GM19240 (cell line): Measurements from ENCODE around the gene ACAA2.

Source experiments
- DNase-seq: peaks from one replicate; pipeline ENCODE4 v3.0.0; 2011; ENCODE audit warnings: low spot score; ENCODE audit not compliant: insufficient read length

Gene ACAA2

GRCh38 chr18:49813319-49814146 lies at the start of gene ACAA2:
Gene ACAA2 (minus strand): TSS chr18:49813533. CDS start chr18:49813484, 49 bp downstream.
- DNase-seq = peak; percentile 46

DNA sequence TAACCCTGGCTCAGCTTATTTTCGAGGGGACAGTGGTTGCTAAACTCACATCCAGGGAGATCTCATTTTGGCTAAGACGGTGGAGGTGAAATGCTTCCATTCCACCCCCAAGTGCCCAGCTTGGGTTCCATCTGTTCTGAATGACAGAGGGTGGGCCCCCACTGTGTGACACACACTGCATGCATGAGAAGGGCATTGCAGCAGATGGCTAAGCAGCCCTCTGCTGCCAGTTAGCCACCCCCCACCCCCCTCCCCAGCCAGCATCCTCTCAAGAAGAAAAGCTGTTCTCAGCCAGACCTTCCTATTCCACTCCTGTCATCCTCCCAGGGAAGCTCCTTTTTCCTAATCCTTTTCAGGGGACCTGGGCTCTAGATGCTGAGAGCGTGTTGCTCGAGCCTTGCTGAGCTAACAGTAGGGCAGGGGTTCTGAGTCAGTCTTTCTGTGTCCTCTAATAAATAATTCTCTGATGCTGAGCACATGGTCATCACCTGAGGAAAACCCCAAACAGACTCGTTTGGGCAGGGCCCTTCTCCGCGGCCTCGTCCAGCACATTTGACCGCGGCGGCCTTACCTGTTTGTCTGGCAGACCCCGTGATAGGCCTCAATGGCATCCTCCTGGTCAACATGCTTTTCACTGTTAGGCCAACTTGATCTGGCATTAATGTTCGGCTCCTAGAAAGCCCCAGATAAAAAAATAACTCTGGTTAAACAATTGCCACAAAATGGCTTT lies 49.5 kb upstream of the ACAA2 start:
- no peak for DNase-seq

DNA sequence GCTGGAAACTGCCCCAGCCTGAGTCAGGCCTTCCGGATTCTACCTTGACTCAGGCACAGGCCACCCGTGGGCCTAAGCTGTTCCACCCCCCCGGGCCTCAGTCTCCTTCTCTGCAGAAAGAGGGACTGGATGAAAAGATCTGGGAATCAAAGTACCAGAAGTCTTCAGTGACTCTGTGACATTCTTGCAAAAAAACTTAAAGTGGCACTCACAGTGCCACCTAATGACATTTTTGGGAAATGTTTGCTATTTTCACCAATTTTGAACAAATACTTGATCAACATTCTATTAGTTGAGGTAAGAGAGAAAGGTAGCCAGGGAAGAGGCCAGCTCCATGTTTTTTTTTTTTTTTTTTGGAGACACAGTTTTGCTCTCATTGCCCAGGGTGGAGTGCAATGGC lies 48.3 kb upstream of the ACAA2 start:
- no peak for DNase-seq

- DNase-seq = no peak
These were observed 46.4 kb upstream of the ACAA2 start for GRCh38 chr18:49859725-49860124.

DNA sequence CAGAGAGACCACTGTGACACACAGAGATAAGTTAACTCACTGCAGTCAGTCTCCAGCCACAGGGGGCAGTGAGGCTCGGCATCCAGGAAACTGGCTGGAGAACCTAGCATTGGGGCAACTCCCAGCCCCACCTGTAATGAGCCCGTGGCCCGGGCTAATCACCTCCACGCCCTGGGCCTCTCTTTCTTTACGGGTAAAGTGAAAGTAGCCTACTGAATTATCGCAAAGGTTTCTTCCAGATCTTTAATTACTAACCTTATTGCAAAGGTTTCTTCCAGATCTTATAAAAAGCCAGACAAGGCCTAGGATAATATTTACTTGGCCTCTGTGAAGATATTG lies 45.7 kb upstream of the ACAA2 start:
- no peak for DNase-seq

- DNase-seq = peak; percentile 31
These were observed 45.1 kb upstream of the ACAA2 start for GRCh38 chr18:49858309-49859020.

DNA sequence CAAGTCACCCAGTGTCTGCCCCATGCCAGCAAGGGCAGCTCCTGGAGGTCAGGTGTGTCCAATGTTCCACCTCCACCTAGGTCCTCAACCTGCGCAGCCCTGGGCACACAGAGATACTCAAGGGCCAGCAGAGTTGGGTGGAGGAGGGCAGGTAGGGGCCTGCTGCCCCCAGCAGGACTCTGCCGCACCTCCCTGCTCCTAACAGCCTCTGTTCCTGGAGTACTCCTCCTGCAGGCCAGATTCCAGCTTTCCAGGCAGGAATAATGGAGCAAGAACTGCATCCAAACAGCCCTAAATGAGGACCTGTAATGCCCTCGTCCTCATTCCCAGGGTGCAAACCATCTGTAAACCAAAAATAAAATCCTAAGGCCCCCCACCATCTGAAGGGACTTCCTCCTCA lies 44.4 kb upstream of the ACAA2 start:
- no peak for DNase-seq

- DNase-seq = no peak
These were observed 43.2 kb upstream of the ACAA2 start for GRCh38 chr18:49856496-49856895.

DNA sequence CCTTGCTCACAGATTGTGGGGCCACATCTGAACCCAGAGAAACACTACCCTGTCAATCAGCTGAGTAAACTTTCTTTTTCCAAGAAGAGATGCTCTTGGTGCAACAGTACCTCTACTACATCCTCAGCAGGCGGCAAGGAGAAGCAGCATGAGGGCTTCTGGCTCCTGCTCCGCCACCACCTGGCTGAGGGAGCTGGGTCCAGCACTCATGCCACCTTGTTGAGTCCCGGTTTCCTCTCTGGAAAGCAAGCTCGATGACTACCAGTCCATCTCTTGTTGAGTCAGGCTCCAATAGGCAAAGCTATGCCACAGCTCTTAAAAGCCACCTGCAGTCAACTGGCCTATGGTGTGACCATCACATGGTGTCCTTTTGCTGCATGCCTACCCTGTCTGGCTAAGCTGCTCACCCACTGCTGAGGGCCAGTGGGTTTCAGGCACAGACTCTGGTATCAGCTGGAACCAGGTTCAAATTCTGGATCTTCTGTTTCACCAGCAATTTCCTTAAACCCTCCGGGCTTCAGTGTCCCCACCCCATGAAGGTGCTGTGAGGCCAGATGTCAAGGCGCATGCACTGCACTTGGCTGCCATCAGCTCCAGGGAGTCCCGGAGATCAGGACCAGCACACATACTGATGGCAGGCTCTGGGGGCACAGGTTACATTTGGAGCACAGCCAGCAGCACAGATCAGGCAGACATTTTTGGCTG lies 42.5 kb upstream of the ACAA2 start:
- no peak for DNase-seq

DNA sequence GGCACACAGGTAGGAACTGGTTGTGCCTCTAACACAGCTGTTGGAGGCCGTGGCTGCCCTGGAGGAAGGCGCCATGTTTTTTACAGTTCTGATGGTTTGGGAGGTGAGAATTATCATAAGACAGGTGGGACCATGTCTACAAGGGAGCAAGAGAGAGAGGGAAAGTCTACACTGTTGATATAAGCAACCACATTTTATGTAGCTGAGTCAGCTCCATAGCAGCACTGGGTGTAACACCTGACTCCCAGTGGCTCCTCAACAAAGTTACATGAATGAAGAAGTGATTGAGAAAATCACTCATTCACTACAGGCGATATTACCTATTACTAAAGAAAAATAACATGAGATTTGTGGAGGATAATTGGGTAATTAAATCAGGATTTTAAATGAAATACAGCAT lies 41.3 kb upstream of the ACAA2 start:
- no peak for DNase-seq

DNA sequence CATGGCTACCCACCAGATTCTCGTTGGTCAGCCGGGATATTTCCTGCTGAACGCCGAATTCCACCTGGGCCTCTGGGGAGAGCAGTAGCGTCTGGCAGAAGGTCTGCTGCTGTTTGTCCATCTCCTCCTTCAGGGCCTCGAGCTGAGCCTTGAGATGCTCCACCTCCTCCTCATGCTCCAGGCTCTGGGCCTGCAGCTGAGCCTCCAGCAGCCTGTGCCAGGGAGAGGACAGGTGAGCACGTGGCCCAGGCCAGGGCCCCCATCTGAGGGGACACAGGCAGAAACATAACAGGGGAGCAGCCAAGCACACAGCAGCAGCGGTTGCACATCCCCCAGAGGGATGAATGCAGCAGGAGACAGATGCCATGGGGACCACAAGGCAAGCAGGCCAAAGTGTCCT lies 40.1 kb upstream of the ACAA2 start:
- no peak for DNase-seq

- no peak for DNase-seq
These were observed 39.7 kb upstream of the ACAA2 start for GRCh38 chr18:49853011-49853410.

DNA sequence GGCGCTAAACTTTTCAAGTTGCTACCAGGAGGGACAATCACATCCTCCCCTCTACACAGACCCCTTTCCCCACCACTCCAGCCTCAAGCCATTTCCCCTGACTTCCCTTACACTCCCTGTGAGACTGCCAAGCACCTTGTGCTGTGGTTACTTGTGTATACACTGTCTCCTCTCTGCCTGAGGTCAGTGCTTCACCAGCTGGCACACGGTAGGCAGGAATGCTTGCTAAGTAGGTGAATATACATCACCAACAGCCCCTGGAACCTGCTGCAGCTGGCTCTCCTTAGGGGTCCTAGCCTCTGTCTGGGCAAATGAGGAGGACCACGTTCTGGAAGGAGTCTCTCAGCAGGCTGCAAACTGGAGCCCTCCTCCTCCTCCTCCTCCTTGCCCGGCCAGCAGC lies 38.3 kb upstream of the ACAA2 start:
- no peak for DNase-seq

DNA sequence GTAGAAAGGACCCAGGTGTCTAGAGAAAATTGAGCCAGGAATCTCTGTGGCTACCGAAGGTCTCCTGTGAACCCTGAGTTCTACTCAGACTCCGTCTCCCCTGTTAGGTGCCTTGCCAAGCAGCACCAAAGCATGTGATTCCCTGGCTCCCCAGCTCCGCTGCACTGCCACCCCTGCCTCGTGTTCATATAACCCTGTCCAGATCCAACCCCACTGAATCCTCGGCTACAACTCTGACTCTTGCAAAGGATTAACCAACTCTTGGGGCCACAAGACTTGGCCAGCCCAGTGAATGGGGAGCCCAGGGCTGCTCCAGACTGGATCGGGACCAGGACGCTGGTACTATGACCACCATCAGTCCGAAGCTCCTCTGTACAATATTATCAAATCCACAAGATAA lies 37.3 kb upstream of the ACAA2 start:
- no peak for DNase-seq

DNA sequence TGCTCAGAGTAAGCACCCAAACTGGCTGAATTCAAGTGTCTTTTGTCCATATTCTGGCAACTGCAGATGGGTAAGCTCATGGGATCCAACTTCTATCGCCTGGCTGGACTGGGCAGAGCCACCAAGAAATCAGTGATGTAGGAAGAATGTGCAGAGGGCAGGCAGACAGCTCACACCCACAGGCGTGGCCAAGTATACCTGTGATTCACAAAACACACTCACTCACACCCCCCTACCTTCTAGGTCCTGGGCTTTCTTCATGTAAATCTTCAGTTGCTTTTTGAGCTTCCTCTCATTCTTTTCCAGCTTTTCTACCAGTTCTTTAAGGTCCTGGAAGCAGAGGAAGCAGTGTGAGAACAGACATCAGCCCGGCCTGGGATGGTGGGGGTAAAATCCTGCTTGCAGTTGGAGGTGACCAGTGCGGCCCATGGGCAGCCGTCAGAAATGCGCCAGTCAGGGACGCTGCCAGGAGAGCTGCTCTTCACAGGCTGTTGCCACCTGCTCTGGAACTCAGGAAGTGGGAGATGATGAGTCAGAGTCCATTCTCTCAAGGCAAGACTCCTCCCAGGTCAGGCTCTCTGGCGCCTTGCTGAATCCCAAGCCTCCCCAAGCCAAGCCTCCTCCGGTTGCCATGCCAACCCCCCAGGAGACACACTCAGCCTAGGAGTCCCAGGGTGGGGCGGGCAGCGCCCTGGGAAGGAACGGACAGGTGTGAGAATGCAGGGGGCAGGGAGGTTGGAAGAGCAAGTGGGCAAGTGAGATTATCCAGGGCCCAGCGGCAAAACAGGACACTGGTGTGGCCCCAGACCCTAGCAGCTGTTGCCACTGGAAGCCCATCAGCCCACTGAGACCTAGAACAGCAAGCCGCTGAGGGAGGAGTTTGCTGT lies 36.2 kb upstream of the ACAA2 start:
- DNase-seq = no peak

- no peak for DNase-seq
These were observed 34.8 kb upstream of the ACAA2 start for GRCh38 chr18:49848115-49848514.

DNA sequence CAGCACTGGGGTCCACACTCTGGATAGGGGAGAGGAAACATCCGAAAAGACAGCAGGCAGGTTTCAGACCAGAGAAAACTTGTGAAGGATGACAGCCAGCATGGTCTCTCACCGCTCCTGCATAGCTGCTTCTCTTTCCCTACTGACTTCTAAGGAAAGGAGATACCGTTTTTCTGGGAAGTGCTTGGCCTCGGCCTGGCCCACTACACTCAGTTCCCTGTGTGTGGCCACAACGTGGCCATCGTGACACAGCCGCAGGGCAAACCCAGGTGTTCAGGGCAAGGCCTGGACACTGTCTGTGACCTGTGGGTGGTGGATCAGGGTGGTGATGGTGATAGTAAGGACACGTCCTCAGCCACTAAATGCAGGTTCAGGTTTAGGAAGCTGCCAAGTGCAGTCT lies 34.2 kb upstream of the ACAA2 start:
- no peak for DNase-seq

GRCh38 chr18:49846718-49847470 lies 33.6 kb upstream of the ACAA2 start:
- no peak for DNase-seq

DNA sequence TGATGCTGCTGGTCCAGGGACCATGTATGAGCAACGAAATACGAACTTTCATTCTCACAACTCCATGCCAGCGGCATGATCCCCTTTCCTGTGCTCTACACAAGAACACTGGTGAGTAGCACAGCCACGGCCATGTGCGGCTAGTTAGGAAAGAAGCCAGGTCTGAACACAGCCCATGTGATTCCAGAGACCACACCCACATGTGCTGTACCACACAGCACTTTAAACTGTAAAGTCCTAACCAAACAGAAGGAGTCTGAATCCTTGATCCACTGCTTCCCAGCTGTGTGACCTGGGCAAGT lies 33.0 kb upstream of the ACAA2 start:
- no peak for DNase-seq
